ENCODE results near the gene UGT2B11. TPM values are rescaled to one million over a fixed set of nuclear protein-coding genes. Genes with fewer than 3 reads are reported as not detected.
"Not testable (repeated sequence)": the region's sequence is repeated elsewhere in the genome, so short reads cannot be mapped to it uniquely, and the experiment has no call there.

Gene UGT2B11
- not detected in 2 replicates for total RNA-seq
- long read RNA-seq: 0 reads

- Mint-ChIP-seq H3K4me1 (ENCODE audit: unreplicated experiment) (no peaks in the 10 kb centered on the region), H3K27me3 (ENCODE audit: unreplicated experiment) (no peaks in the 10 kb centered on the region), H3K36me3 (ENCODE audit: unreplicated experiment) (no peaks in the 10 kb centered on the region)
Measured at GRCh38 chr4:69214716-69215115, at the start of gene UGT2B11. Gene UGT2B11 (minus strand): TSS chr4:69214748. CDS start chr4:69214722, 26 bp downstream.

GRCh38 chr4:69253147-69253772 lies 38.7 kb upstream of the UGT2B11 start:
- not testable (repeated sequence) for H3K27me3 Mint-ChIP-seq (ENCODE audit: unreplicated experiment); H3K4me1 Mint-ChIP-seq (ENCODE audit: unreplicated experiment); DNase-seq (ENCODE audit: extremely low spot score, unreplicated experiment); H3K9me3 Mint-ChIP-seq (ENCODE audit: unreplicated experiment); H3K36me3 Mint-ChIP-seq (ENCODE audit: unreplicated experiment); H3K27ac Mint-ChIP-seq (ENCODE audit: unreplicated experiment); H3K4me3 Mint-ChIP-seq (ENCODE audit: unreplicated experiment)

More at GRCh38 chr4:69214716-69215115, at the start of gene UGT2B11:
- no peak for DNase-seq (ENCODE audit: extremely low spot score, unreplicated experiment)
- Mint-ChIP-seq H3K4me3 (ENCODE audit: unreplicated experiment) (no peak within 1 kb of the TSS), H3K9me3 (ENCODE audit: unreplicated experiment) (no peaks in the 10 kb centered on the region), H3K27ac (ENCODE audit: unreplicated experiment) (no peak within 1 kb of the TSS)
- no peak for TF ChIP-seq CTCF (IDR thresholded peaks at IDR 0.05)

- not testable (repeated sequence) for H3K4me1 Mint-ChIP-seq (ENCODE audit: unreplicated experiment); H3K4me3 Mint-ChIP-seq (ENCODE audit: unreplicated experiment); H3K27ac Mint-ChIP-seq (ENCODE audit: unreplicated experiment); H3K27me3 Mint-ChIP-seq (ENCODE audit: unreplicated experiment); H3K9me3 Mint-ChIP-seq (ENCODE audit: unreplicated experiment); DNase-seq (ENCODE audit: extremely low spot score, unreplicated experiment); H3K36me3 Mint-ChIP-seq (ENCODE audit: unreplicated experiment)
Measured at GRCh38 chr4:69250884-69251283, 36.3 kb upstream of the UGT2B11 start.

DNA sequence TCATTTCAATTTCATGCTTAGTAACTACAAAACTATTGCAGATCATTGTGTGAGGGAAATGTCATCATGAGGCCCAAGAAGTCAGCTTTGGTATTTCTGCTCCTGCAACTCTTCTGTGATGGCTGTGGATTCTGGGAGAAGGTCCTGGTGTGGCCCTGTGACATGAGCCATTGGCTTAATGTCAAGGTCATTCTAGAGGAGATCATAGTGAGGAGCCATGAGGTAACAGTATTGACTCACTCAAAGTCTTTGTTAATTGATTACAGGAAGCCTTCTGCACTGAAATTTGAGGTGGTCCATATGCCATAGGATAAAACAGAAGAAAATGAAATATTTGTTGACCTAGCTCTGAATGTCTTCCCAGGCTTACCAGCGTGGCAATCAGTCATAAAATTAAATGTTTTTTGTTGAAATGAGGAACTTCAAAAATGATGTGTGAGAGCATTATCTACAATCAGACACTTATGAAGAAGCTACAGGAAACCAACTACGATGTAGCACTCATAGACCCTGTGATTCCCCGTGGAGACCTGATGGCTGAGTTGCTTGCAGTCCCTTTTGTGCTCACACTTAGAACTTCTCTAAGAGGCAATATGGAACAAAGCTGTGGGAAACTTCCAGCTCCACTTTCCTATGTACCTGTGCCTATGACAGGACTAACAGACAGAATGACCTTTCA lies 28.2 kb upstream of the UGT2B11 start:
- H3K4me3 Mint-ChIP-seq (ENCODE audit: unreplicated experiment); H3K9me3 Mint-ChIP-seq (ENCODE audit: unreplicated experiment); H3K4me1 Mint-ChIP-seq (ENCODE audit: unreplicated experiment); H3K36me3 Mint-ChIP-seq (ENCODE audit: unreplicated experiment); DNase-seq (ENCODE audit: extremely low spot score, unreplicated experiment); H3K27me3 Mint-ChIP-seq (ENCODE audit: unreplicated experiment); H3K27ac Mint-ChIP-seq (ENCODE audit: unreplicated experiment): not testable (repeated sequence)

DNA sequence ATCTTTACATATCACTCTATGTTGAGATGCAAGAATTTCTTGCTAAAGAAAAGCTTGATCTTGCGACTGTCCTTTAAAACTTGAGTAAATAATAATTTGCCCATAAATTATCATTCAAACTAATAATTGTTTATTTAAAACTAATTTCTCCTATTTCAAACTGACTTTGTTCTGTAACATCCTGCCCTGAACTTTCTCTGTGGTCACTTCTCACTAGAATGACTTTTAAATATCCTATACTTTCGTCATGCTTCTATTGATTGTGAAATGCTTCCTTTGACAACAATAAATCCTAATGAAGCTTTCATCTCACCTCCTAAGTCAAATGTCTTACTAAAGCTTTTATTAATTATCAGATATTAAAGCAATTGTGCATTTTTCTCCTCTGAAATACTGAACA lies 27.2 kb upstream of the UGT2B11 start:
- H3K27me3 Mint-ChIP-seq (ENCODE audit: unreplicated experiment); H3K36me3 Mint-ChIP-seq (ENCODE audit: unreplicated experiment); H3K9me3 Mint-ChIP-seq (ENCODE audit: unreplicated experiment); DNase-seq (ENCODE audit: extremely low spot score, unreplicated experiment); H3K4me1 Mint-ChIP-seq (ENCODE audit: unreplicated experiment); H3K27ac Mint-ChIP-seq (ENCODE audit: unreplicated experiment); H3K4me3 Mint-ChIP-seq (ENCODE audit: unreplicated experiment): not testable (repeated sequence)

- H3K4me1 Mint-ChIP-seq (ENCODE audit: unreplicated experiment); H3K27me3 Mint-ChIP-seq (ENCODE audit: unreplicated experiment); H3K9me3 Mint-ChIP-seq (ENCODE audit: unreplicated experiment); H3K36me3 Mint-ChIP-seq (ENCODE audit: unreplicated experiment); H3K4me3 Mint-ChIP-seq (ENCODE audit: unreplicated experiment); H3K27ac Mint-ChIP-seq (ENCODE audit: unreplicated experiment); DNase-seq (ENCODE audit: extremely low spot score, unreplicated experiment): not testable (repeated sequence)
Measured at GRCh38 chr4:69240787-69241186, 26.2 kb upstream of the UGT2B11 start.

GRCh38 chr4:69239557-69240168 lies 25.1 kb upstream of the UGT2B11 start:
- no peak overlapping the region for H3K27ac Mint-ChIP-seq (ENCODE audit: unreplicated experiment)
- no peak for DNase-seq (ENCODE audit: extremely low spot score, unreplicated experiment)
- no peaks in the 10 kb centered on the region for H3K36me3 Mint-ChIP-seq (ENCODE audit: unreplicated experiment)
- H3K4me1 Mint-ChIP-seq (ENCODE audit: unreplicated experiment): no peaks in the 10 kb centered on the region
- no peak for TF ChIP-seq CTCF (IDR thresholded peaks at IDR 0.05)
- no peaks in the 10 kb centered on the region for H3K27me3 Mint-ChIP-seq (ENCODE audit: unreplicated experiment)
- H3K4me3 Mint-ChIP-seq (ENCODE audit: unreplicated experiment): no peak overlapping the region
- no peaks in the 10 kb centered on the region for H3K9me3 Mint-ChIP-seq (ENCODE audit: unreplicated experiment)
